Activated T-cell treated with anti-CD3 and anti-CD28 coated beads, Interleukin-2, amount 50 U/mL, for 4 hours (primary cell): ENCODE data around the gene FSTL5. TPM values are rescaled to one million over a fixed set of nuclear protein-coding genes. Genes with fewer than 3 reads are reported as not detected.

Source experiments
- ATAC-seq, 2 donors: fragments of 200-7000 bp; cut with Tn5 transposase; one replicate each; pipeline ENCODE4 v1.10.0; 2021
- DNase-seq: peaks from one replicate; pipeline ENCODE4 v3.0.0-alpha.2; 2020
- H3K27me3 Mint-ChIP-seq: one replicate; pipeline ENCODE4 v1.8.0; 2021; ENCODE audit warnings: low read depth, mixed read lengths
- H3K36me3 Mint-ChIP-seq: one replicate; pipeline ENCODE4 v1.8.0; 2022; ENCODE audit warnings: mixed read lengths; ENCODE audit not compliant: insufficient read depth
- H3K4me1 Mint-ChIP-seq: one replicate; pipeline ENCODE4 v1.8.0; 2021; ENCODE audit warnings: low read depth, mixed read lengths
- H3K4me3 Mint-ChIP-seq: one replicate; pipeline ENCODE4 v1.8.0; 2021; ENCODE audit warnings: mild to moderate bottlenecking, moderate library complexity, mixed read lengths
- H3K9me3 Mint-ChIP-seq: one replicate; pipeline ENCODE4 v1.8.0; 2021; ENCODE audit warnings: mixed read lengths
- total RNA-seq, 3 donors: library from RNA; stranded (reverse); gene quantifications; one replicate each; pipeline ENCODE4 v1.2.1, GENCODE V29; 2021

The FSTL5 gene
- total RNA-seq, 3 donors from 2014 or later = not detected

DNA sequence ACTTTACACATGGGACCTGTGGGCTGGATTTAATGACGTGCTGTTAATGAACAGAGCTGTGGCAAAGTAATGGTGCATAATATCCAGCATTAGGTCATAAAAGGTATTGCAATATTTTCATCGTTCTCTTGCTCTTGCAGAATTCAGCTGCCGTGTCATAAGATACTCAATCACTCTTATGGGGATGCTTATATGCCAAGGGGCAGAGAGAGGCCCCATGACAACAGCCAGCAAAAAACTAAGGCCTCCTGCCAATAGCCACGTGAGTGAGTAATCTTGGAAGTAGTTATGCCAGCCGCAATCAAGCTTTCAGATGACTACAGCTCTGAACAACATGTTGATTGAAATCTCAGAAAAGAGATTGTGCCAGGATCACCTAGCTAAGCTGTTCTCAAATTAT, 616.9 kb downstream of the FSTL5 start:
- H3K4me1 Mint-ChIP-seq = no peaks in the 10 kb centered on the region
- peaks cover 10% of the 10 kb centered on the region for H3K9me3 Mint-ChIP-seq
- H3K36me3 Mint-ChIP-seq = no peaks in the 10 kb centered on the region
- H3K27me3 Mint-ChIP-seq = no peaks in the 10 kb centered on the region
- DNase-seq (no peak), ATAC-seq (no peak)
- no peak overlapping the region for H3K4me3 Mint-ChIP-seq

DNA sequence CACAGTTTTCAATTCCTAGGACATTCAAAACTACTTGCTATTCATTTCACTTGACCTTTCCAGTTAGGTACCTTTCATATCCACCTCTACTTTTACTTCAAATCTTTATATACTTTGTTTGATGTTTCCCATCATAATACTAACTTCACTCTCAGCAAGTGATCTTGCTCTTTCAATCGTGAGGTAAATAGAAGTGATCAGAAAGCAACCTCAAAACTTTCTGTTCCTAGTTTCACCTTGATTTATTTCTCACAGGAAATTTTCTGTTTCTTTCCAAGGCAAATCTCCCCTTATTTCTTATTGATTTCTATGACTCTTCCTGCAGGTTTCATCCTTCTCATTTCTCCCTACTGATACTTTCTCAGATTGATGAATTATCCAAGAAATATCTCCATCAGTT, 623.5 kb downstream of the FSTL5 start:
- Mint-ChIP-seq H3K9me3 (peaks cover 28% of the 10 kb centered on the region), H3K27me3 (no peaks in the 10 kb centered on the region), H3K4me1 (no peaks in the 10 kb centered on the region), H3K4me3 (no peak overlapping the region), H3K36me3 (no peaks in the 10 kb centered on the region)
- no peak for ATAC-seq
- DNase-seq = no peak

DNA sequence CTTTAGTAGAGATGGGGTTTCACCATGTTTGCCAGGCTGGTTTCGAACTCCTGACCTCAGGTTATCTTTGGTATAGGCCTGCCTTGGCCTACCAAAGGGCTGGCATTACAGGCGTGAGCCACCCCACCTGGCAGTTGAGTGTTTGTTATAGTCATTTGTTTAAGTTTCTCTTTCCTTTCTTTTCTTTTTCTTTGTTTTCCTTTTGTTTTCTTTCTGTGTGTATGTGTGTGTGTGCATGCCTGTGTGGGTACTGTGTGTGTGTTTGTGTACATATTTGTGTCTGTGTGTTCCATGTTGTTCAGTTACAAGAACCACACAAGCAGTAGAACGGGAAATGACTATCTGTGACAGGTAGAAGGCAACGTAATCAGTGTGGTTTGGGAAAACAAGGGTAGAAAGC, 624.9 kb downstream of the FSTL5 start:
- H3K36me3 Mint-ChIP-seq = no peaks in the 10 kb centered on the region
- no peaks in the 10 kb centered on the region for H3K27me3 Mint-ChIP-seq
- no peak for DNase-seq
- ATAC-seq = no peak
- H3K4me3 Mint-ChIP-seq = no peak overlapping the region
- H3K9me3 Mint-ChIP-seq = peaks cover 26% of the 10 kb centered on the region
- no peaks in the 10 kb centered on the region for H3K4me1 Mint-ChIP-seq

DNA sequence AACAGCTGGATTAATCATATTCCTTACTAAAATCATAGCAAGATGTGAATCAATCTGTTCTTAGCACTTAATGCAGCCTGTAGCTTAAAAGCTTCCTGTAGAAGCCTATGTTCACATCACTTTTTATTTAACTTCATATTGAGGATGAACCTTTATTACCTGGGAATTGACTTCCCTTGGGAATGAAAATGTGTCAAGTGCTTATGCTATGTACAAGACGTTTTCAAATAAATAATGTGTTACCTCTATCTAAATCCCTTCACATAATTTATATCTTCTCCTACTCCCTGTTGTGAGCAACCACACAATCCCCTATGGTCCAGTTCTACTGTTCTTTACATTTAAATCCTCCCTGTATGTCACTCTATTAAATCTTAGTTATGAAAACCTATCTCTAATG, 633.1 kb downstream of the FSTL5 start:
- H3K36me3 Mint-ChIP-seq = no peaks in the 10 kb centered on the region
- no peaks in the 10 kb centered on the region for H3K4me1 Mint-ChIP-seq

DNA sequence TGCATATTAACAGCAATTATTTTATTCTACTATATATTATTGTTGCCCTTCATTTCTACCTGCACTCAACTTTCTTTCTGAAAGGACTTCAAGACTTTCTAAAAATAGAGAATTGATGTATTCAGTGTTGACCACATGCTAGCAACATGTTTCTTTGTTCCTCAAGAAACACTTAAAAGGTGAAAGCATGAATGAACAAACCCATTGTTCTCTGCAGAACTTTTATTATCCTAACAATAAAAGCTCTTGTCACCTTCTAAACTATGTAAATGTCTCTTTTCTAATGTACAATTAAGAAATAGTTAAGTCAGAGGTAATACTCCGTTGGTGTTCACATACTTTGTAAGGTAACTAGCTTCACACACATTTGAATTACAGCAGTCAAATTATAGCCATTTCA, 638.7 kb downstream of the FSTL5 start:
- no peaks in the 10 kb centered on the region for H3K9me3 Mint-ChIP-seq
- ATAC-seq (no peak), DNase-seq (no peak)
- H3K36me3 Mint-ChIP-seq = no peaks in the 10 kb centered on the region
- H3K4me3 Mint-ChIP-seq = no peak overlapping the region
- H3K4me1 Mint-ChIP-seq = no peaks in the 10 kb centered on the region
- H3K27me3 Mint-ChIP-seq = no peaks in the 10 kb centered on the region

More for the DNA sequence above, 633.1 kb downstream of the FSTL5 start:
- Mint-ChIP-seq H3K4me3 (no peak overlapping the region), H3K9me3 (peaks cover 6% of the 10 kb centered on the region), H3K27me3 (no peaks in the 10 kb centered on the region)
- DNase-seq (no peak), ATAC-seq (no peak)

DNA sequence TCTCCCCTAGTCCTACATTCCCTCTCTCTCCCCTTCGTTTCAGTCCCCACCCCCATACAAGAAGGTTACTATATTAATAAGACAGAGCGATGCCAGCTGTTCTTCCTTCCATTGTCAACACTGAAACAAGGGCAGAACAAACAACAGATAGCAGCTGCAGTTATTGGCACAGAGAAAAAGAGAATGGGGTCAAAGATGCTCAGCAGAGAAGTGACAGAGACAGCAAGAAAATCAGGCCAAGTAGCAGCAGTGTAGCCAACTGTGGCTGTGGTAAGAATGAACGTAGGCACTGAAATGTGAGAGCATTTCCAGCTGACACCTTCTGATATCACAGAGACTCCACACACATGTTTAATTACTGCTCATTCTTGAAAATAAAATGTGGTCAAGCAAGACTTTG, 641.8 kb downstream of the FSTL5 start:
- Mint-ChIP-seq H3K4me3 (no peak overlapping the region), H3K9me3 (no peaks in the 10 kb centered on the region), H3K27me3 (no peaks in the 10 kb centered on the region), H3K36me3 (no peaks in the 10 kb centered on the region), H3K4me1 (no peaks in the 10 kb centered on the region)
- ATAC-seq = no peak
- no peak for DNase-seq

DNA sequence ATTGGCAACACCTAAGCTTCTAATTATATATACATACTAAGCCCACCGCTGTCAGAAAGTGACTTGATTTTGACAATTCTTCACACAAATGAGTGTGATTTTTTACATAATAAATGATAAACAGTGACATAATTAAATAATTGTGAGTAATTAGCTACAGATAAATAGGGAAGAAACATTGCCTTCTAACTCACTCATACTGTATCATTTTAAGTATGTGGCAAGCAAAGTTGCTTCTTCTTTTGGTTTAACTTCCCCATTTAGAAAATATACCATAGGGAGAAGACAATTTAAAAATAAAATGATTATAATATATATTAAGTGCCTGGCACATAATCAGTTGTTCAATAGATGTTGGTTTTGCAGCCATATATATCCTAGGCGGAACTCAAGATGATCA, 644.2 kb downstream of the FSTL5 start:
- DNase-seq (no peak), ATAC-seq (no peak)
- Mint-ChIP-seq H3K4me1 (no peaks in the 10 kb centered on the region), H3K4me3 (no peak overlapping the region), H3K9me3 (no peaks in the 10 kb centered on the region), H3K27me3 (no peaks in the 10 kb centered on the region), H3K36me3 (no peaks in the 10 kb centered on the region)

DNA sequence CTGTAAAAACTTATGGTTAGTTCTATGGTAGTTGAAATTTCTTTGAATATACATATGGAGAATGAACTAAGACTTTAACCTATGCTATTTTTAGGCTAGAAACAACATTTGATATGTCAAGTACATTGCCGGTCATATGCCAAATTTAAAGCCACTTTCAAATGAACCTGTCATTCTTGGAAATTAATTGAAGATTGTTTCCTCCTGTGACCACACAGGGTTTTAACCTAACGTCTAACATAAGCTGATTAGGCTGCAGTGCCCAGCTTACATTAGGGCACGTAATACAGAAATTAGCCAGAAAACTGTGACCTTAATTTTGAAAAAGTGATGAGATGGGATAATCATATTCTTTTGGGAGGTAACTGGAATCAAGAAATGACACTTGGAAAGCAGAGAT, 645.9 kb downstream of the FSTL5 start:
- ATAC-seq (no peak), DNase-seq (no peak)
- no peaks in the 10 kb centered on the region for H3K9me3 Mint-ChIP-seq
- no peaks in the 10 kb centered on the region for H3K36me3 Mint-ChIP-seq
- H3K4me1 Mint-ChIP-seq = no peaks in the 10 kb centered on the region
- no peak overlapping the region for H3K4me3 Mint-ChIP-seq
- no peaks in the 10 kb centered on the region for H3K27me3 Mint-ChIP-seq

DNA sequence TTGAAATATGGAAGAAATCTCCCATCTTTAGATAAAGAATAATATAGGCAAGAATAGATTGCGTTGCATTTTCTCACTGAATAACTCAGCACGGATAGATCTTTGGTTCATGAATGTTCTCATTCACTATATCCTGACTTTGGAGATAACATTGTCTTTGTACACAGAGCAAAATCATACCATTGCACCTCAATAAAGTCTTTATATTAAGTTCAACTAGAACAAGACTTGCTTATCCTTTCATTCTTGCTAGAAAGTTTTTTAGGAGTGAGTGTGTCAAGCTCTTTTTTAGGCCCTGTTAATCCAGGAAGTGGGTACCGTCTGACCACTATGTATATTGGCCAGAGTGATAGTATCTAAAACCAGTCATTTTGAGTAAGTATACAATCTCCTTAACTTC, 658.7 kb downstream of the FSTL5 start:
- no peak overlapping the region for H3K4me3 Mint-ChIP-seq
- no peaks in the 10 kb centered on the region for H3K27me3 Mint-ChIP-seq
- DNase-seq (no peak), ATAC-seq (no peak)
- H3K4me1 Mint-ChIP-seq = no peaks in the 10 kb centered on the region
- H3K9me3 Mint-ChIP-seq = no peaks in the 10 kb centered on the region
- H3K36me3 Mint-ChIP-seq = no peaks in the 10 kb centered on the region

DNA sequence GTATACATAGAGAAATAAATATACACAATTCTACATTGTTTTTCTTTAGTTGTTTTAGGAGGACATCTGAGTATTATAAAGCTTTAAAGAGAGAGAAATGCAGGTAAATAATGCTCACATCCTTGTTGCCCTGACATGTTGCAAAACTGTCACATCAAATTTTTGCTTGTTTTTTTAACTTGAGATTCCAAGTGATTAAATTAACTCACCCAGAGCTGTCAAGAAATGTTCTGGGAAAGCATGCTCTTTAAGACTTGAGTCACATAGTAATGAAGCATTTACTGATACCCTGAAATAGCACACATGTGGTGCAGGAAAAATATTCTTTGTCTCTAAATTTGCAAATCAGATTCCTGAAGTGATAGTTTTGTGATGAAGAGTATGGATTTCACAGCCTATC, 665.6 kb downstream of the FSTL5 start:
- Mint-ChIP-seq H3K9me3 (no peaks in the 10 kb centered on the region), H3K27me3 (no peaks in the 10 kb centered on the region), H3K36me3 (no peaks in the 10 kb centered on the region), H3K4me3 (no peak overlapping the region), H3K4me1 (no peaks in the 10 kb centered on the region)
- no peak for DNase-seq
- no peak for ATAC-seq

DNA sequence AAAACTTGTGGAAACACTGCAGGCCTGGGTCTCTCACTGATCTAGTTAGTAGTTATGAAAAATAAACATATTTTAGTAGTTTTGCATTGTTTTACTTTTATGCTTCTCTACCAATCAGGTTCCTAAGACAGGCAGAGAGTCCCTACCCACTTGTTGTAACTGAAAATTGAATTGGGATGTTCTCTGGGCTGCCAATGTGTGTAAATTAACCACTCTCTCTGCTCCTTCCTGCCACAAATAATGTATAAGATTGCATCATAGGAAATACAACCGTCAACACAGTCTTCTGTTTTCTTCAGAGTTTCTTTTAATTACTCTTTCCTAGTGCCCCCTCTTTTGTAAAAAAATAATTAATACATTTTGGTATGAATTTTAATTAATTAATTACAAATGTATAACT, 677.3 kb downstream of the FSTL5 start:
- ATAC-seq = no peak
- Mint-ChIP-seq H3K9me3 (no peaks in the 10 kb centered on the region), H3K27me3 (no peaks in the 10 kb centered on the region), H3K4me1 (no peaks in the 10 kb centered on the region), H3K4me3 (no peak overlapping the region), H3K36me3 (no peaks in the 10 kb centered on the region)
- DNase-seq = no peak

DNA sequence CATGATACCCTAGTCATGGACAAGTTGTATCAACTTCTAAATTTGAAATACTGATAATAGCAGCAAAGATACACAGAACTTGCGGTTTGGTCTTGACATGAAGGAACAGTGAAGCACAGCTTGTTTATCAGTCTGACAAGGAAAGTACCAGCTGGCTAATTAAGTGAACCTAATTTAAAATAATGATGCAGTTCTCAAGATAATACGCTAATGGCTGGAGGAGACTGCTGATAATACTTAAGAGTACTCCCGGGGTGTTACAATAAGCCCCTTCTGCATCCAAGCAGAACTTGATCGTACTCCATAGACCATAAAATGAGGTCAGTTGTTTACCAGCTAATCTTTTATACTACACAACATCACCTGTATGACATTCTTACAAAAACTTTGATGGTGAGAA, 697.5 kb downstream of the FSTL5 start:
- H3K36me3 Mint-ChIP-seq = no peaks in the 10 kb centered on the region
- no peak overlapping the region for H3K4me3 Mint-ChIP-seq
- no peaks in the 10 kb centered on the region for H3K27me3 Mint-ChIP-seq
- peaks cover 21% of the 10 kb centered on the region for H3K9me3 Mint-ChIP-seq
- no peaks in the 10 kb centered on the region for H3K4me1 Mint-ChIP-seq
- no peak for DNase-seq
- no peak for ATAC-seq

DNA sequence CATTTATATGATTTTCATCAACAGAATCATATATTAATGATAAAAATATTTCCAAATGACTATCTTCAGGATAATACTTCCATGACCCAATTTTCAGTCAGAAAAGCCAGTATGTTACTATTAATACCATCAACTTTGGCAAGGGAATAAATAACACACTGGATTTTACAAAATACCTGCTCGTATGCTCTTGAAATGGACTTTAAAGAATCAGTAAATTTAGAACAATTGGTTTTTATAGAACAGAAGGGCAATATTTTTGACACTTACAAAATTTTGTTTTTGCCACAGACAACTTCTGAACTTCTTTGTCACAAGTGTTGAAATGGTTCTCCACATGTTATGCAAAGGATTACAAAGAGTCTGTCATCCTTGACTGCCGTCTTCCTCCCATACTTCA, 700.4 kb downstream of the FSTL5 start:
- DNase-seq (no peak), ATAC-seq (no peak)
- Mint-ChIP-seq H3K4me3 (no peak overlapping the region), H3K36me3 (no peaks in the 10 kb centered on the region), H3K9me3 (peaks cover 13% of the 10 kb centered on the region), H3K27me3 (no peaks in the 10 kb centered on the region), H3K4me1 (no peaks in the 10 kb centered on the region)

DNA sequence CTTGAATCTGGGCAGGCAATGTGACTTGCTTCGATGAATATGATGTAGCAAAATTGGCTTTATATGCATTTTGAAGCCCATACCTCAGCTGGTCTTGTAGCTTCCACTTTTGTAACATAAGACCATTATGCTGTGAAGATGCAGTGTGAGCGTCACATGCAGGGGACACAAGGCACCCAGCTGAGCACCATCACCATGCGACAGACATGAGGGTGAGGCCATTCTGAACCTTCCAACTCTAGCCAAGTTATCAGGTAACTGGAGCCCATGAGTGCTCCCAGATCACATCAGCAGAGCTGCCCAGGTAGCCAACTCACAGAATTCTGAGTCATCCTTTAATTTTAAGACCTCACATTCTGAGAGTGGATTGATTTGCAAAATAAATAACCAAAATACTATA, 705.9 kb downstream of the FSTL5 start:
- H3K4me3 Mint-ChIP-seq = no peak overlapping the region
- no peak for ATAC-seq

DNA sequence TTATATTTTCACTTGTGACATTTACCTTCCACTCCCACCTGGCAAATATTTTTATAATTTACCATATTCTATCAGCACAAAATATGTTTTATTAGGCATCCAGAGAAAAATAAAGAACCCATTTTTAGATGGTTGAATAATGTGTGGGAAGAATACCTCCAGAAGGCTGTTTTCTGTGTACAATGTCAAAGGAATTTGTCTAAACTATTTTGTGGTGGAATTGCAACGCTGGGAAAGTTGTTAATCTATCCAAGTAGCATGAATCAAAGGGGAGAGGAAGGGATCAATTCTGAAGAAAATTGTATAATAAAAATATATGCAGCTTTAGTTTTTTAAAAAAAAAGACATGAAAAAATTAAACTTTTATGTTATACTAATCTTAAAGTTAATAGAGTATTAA, 706.5 kb downstream of the FSTL5 start:
- Mint-ChIP-seq H3K4me1 (no peaks in the 10 kb centered on the region), H3K27me3 (no peaks in the 10 kb centered on the region)

More for the DNA sequence above, 705.9 kb downstream of the FSTL5 start:
- Mint-ChIP-seq H3K36me3 (no peaks in the 10 kb centered on the region), H3K4me1 (no peaks in the 10 kb centered on the region), H3K9me3 (peaks cover 9% of the 10 kb centered on the region), H3K27me3 (no peaks in the 10 kb centered on the region)
- DNase-seq = no peak

DNA sequence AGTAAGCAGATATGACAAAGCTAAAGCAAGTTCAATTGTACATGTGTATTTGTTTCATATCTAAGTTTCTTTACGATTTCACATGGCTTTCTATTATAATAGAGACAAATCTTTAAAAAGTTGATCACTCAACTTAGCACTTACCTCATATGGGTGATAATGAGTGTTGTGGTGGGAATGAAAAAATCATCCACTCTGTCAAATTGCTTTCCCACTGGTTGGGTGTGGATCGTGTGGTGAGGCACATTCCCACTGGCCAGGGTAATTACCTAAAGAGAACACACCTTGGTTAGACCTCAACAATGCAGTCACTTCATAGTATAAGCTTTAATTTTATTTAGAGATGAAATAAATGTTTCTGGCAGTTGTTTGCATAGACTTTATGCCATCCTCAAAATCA, 708.9 kb downstream of the FSTL5 start:
- Mint-ChIP-seq H3K36me3 (no peaks in the 10 kb centered on the region), H3K4me3 (no peak overlapping the region), H3K9me3 (no peaks in the 10 kb centered on the region), H3K27me3 (no peaks in the 10 kb centered on the region), H3K4me1 (no peaks in the 10 kb centered on the region)
- DNase-seq (no peak), ATAC-seq (no peak)

More for the DNA sequence above, 706.5 kb downstream of the FSTL5 start:
- peaks cover 3% of the 10 kb centered on the region for H3K9me3 Mint-ChIP-seq
- no peaks in the 10 kb centered on the region for H3K36me3 Mint-ChIP-seq
- DNase-seq (no peak), ATAC-seq (no peak)
- no peak overlapping the region for H3K4me3 Mint-ChIP-seq
